Stimulated activated CD4-positive, alpha-beta T cell treated with anti-CD3 and anti-CD28 coated beads, TNF-alpha, amount 100 ng/mL, for 24 hours (primary cell): ENCODE measurements around the gene ZC3HAV1.
"Not testable (repeated sequence)": the region's sequence is repeated elsewhere in the genome, so short reads cannot be mapped to it uniquely, and the experiment has no call there.

Experiments
- DNase-seq, 3 experiments: peaks; one replicate each; pipeline ENCODE4 v3.0.0-alpha.2; 2020; ENCODE audit warnings: low read depth in 3 of 3

The ZC3HAV1 gene

DNA sequence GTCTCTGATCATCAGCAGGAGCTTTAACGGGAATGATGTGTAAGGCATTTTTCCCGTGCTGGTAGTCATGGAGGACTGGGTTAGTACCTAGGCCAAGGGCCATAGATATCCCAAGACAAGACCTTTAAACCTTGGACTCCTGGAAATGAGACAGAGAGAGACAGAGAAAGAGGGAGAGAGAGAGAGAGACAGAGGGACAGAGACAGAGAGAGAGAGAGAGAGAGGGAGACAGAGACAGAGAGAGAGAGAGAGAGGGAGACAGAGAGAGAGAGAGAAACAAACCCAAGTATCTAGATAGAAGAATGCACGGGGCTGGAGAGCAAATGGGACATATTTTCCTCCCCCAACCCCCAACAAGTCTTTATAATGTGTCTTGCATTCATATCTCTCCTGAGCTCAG lies 22.3 kb downstream of the ZC3HAV1 start:
- DNase-seq, result no peak

DNA sequence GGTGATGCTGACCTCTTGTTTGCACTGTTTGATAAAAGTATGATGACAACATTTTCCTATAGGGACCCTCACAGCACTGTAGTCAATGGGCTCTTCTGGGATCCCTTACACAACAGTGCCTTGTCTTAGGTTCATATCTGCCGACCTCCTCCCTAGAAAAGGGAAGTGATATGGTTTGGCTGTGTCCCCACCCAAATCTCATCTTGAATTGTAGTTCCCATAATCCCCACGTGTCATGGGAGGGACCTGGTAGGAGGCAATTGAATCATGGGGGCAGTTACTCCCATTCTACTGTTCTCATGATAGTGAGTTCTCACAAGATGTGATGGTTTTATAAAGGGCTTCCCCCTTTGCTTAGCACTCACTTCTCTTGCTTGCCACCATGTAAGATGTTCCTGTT lies 23.1 kb downstream of the ZC3HAV1 start:
- DNase-seq, result no peak

DNA sequence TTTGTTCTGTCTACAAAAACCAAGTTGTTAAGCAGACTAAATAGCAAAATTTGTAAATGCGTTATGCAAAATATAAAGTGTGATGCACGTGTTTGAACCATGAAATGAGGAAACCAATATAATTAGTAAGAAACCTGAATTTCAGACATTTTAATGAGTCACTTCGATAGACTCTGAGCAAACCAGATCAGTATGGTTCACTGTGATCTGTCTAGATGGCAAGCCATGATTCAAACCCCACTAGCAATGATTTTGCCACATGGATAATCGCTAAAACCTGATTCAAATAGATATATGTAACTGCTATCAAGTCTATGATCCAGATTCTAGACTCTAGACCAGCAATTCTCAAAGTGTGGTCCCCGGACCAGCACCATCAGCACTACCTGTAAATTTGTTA lies 24.8 kb downstream of the ZC3HAV1 start:
- no peak for DNase-seq

DNA sequence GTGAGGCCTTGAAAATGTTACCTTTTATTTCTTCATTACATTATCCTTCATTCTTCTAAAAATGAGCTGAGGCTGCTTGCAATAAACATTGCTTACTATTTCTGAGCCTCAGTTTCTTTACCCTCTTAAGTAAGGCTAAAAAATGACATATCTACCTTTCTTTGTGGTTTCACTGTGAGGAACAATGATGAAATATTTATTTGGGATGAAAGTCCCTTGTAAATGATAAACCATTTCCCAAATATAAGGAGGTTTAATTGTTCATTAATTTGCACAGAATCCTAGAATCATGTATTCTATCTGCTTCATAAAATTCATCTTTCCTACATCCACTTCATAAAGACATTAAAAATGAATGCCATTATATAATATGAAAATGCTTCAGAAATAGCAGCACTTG lies 27.9 kb downstream of the ZC3HAV1 start:
- no peak for DNase-seq

DNA sequence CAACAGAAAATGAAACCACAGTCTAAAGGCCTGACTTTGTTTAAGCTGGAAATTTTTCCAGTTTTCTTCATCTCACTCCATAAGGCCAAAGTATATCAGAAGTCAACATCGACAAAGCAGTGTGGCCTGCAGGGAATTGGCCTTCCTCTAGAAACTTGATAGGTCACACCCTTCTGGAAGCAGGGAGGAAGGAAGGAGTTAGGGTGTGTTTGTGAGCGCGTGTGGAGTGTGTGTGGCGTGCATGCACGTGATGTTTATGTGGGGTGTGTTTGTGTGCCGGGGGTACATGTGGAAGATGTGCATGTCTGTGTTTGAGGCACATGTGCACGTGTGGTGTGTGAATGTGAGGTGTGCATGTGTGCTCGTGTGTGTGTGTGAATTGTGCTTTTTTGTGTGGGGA lies 28.6 kb downstream of the ZC3HAV1 start:
- no peak for DNase-seq

DNA sequence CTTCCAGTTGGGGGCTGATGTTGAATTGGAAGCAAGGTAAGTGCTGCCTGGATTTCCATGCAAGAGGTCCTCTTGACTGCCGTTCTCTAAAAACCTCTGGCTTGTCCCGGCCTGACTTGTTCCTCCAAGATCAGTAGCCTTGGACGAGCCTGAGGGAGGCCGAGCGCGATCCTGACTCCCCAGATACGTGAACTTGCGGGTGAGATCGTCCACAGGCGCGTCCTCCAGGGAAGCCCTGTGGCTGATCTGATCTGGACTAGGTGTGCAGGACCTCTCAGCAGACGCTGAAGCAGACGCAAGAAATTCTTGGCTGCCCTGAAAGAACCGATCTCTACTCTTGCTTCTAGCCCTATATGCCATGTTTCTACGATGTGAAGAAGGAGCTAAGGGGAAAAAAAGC lies 29.7 kb downstream of the ZC3HAV1 start:
- DNase-seq, result no peak

DNA sequence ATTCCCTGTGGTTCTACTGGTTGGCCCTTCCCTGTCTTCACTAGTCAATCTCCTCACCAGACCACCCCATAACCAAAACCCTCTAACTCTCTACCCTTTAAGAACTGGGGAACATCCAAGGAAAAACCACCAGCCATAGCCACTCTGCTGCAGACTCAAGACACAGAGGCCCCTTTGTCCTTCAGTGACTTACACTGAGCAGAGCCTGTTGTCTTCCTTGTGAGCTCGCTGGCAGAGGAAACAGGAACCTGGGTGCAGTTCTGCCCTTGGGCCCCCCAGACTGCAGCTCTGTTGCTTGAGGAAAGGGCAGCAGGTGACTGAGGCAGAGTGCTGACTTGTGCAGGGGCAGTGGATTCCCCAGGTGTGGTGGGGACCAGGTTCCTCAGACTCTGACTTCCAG lies 30.6 kb downstream of the ZC3HAV1 start:
- DNase-seq, result no peak

DNA sequence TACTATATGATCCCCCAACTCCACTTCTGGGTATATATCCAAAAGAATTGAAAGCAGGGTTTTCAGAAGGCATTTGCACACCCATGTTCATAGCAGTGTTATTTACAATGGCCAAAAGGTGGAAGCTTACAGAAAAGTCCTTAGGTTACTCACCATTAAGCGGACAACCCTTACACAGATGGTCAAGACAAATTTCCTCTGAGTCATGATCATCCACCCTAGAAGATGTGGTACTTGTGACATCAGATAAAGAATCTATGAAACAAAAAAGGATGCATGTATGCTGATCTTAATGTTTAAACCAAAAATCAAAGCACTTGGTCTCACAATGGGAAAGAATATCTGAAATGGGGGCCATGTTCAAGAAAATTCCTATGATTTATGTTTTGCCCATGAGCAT lies 31.1 kb downstream of the ZC3HAV1 start:
- DNase-seq, result no peak

DNA sequence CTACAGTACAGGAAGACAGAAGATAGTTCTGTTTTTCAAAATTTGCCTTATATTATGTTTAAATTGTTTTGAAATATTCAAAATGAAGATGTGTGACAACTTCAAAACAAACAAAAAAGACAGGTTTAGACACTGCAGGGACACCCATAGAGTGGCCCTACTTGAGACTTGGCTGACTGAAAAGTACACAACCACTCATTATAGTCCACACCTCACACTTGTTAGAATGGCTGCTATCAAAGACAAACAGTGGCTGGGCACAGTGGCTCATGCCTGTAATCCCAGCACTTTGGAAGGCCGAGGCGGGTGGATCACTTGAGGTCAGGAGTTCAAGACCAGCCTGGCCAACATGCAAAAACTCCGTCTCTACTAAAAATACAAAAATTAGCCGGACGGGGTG lies 31.8 kb downstream of the ZC3HAV1 start:
- DNase-seq, result not testable (repeated sequence)

DNA sequence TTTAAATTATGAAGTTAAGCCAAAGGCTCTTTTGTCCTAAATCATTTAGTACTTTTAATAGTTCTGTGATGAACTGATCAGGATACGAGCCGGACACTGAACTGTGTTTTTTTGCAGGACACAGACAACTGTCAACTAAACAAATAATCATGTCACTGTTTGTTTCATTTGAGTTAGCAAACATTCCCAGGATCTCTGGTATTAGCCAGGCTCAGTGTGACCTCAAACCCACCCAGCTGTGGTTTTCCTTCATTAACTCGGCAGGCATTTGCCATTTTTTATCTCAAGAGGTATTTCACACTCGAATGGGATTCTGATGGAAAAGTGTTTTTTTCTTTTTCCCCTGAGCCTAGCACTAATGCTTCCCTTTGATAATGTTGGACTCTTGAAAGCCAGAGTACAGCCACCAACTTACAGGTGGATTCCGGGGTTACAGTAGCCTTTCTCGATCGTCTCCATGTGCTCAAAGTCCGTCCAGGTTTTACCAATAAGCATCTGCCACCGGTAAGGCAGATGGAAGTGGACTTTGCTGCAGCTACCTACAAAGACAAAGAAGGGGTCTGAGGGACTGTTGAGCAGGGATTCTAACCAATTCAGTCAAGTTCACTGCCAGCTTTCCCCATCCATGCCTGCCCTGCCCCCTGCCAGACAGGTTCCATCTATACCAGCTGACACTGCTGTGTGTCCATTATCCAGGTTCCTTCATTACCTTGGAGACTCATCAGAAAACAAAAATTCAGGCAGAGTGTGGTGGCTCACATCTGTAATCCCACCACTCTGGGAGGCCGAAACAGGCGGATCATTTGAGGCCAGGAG lies 33.4 kb downstream of the ZC3HAV1 start:
- no peak for DNase-seq

DNA sequence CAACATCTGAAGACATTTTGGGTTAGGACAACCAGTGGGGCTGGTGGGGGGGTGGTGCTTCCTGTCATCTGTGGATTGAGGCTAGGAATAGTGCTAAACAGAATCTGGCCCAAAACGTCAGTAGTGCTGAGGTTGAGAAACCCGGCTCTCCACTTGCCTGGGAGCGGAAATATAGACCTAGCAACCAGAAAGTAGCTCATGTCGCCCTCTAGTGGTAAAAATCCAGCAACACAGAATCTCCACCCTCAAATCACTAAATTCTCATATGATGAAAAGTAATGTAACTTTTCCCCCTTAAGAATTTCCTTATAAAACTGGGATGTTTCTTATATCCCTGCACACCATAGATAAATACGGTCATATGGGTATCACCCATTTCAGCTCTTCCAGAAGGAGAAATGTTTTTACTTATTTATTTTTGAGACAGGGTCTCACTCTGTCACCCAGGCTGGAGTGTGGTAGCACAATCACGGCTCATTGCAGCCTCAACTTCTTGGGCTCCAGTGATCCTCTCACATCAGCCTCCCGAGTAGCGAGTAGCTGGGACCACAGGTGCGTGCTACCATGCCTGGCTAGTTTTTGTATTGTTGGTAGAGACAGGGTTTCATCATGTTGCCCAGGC lies 34.4 kb downstream of the ZC3HAV1 start:
- peak; percentile 17 to 49 (median 48) for DNase-seq

DNA sequence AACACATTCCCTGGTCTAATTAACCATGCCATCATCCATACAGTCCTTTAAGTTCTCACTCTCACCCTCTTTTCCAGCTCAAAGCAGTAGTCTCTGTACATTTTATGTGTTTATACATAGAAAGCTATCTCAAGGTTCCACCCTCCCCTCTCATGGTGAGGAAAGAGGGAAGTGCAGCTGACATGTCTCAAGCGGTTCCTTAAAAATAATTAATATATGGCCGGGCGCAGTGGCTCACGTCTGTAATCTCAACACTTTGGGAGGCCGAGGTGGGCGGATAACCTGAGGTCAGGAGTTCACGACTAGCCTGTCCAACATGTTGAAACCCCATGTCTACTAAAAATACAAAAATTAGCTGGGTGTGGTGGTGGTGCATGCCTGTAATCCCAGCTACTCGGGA lies 36.7 kb downstream of the ZC3HAV1 start:
- DNase-seq, result no peak

DNA sequence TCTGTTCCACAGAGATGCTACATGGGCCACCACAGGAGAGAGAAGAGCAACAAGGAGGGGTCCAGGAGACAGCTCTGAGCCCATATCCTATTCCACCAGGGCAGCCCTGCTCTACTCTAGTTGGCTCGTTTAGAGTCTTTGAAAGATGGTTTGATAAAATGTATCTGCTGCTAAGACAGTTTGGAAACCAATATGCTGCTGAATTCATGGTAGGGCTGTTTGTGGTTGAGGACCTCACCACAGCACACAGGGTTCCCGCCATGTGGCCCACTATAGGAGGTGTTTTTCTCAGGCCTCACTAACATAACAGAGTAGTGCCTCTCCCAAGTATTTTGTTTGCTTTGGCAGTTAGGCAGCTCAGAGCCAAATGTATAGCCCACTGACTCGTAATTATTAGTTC lies 37.8 kb downstream of the ZC3HAV1 start:
- DNase-seq, result no peak

DNA sequence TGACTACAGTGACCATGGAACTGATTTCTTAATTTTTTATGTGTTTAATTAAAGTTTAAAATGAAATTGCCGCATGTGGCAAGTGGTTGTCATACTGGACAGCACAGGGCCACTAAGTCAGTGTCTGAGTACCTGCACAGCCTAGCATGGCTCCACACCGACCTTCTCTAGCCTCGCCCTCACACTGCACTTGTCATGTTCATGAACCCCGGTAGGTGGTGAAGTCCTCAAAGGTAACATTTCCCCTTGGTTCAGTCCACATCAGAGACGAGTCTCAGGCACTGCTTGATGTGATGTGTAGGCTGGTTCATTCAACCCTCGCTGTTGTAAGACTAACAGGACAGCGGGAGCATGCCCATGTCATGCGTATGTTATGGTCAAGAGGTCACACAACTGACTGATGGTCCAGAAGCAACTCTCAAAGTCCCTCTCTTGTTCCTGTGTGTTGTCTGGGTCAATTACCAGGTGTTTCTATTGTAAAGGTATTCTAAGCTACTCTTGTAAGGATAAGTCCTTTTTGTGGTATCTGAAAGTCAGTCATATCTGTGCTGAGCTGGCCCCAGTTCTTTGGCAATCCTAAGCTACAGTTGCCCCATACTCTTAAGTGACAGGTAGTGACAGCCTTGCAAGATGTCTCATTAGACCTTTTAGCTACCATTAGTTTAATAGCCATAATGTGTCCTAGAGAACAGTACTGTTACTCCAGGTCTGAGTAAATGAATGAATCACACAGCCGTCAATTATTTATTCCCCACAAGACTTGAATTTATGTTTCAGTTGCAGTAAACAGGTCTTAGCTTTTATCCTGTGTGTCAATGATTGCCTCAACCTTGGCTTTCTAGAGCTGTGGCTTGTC lies 40.7 kb downstream of the ZC3HAV1 start:
- DNase-seq, result no peak

DNA sequence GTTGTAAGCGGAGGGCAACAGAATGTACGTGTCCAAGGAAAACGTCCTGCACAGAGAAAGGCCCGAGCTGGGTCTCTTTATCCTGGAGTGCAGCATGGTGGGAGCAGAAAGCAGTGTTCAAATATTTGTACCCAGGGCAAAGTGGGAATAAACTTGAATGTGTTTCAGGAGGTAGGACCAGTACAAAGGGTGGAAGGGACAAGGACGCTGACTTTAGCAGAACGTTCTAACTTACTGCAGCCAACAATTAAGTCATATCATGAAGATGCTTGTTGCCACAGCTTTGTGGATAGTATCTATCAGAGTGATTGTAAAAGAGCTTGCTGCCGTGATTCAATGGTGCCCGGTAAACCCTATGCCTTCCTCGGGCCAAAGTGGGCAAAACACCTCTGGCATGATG lies 43.2 kb downstream of the ZC3HAV1 start:
- no peak for DNase-seq

DNA sequence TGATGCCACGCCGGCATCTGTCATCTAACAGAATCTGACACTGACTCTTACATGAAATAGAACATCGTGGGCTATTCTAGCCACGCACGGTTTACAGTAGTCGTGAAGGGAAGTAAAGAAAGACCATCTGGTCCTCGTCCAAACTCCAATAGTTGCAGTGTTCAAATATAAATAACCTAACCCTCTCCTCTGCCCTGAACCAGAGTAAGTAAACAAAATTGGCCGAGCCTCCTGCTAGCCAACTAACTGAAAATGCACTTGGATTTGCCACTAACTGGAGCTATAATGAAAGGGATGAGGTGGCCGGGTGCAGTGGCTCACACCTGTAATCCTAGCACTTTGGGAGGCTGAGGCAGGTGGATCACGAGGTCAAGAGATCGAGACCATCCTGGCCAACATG lies 44.2 kb downstream of the ZC3HAV1 start:
- no peak for DNase-seq

DNA sequence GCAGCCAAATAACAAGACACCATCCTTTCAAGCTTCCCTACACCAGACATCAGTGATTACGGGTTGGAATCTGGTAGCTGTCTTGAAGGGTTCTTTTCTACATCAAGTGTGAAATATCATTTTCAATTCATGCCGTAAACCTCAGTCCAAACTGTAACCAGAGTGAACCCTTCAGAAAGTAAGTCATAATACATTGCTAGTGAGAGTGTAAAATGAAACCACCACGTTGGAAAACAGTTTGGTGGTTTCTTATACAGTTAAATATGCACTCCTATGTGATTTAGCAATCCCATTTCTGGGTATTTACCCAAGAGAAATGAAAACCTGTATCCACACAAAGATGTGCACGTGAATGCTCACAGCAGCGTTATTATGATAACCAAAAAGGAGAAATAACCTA lies 48.1 kb downstream of the ZC3HAV1 start:
- DNase-seq, result no peak

DNA sequence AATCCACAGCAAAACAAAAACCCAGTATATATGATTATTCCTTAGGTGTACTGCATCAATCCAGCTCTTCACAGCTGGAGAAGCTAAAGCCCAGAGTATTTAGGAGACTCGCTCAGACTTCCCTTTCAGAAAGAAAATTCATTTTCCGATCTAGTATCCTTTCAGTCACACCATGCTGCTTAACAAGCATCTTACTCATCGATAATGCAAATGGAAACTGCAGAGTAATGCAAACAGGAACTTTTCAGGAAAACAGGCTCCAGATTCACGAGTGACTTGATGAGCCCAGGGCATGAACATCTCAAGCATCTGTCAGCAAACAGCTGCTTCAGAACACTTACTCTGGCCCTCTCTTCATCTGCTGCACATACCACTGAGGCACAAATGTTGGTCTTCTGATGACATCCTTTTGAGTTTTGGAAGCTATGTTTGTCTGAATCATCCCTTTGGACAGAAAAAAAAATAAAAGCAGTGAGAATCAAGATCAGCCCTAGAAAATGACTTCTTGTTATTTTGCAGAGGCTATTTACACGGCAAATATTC lies 48.8 kb downstream of the ZC3HAV1 start:
- no peak for DNase-seq

DNA sequence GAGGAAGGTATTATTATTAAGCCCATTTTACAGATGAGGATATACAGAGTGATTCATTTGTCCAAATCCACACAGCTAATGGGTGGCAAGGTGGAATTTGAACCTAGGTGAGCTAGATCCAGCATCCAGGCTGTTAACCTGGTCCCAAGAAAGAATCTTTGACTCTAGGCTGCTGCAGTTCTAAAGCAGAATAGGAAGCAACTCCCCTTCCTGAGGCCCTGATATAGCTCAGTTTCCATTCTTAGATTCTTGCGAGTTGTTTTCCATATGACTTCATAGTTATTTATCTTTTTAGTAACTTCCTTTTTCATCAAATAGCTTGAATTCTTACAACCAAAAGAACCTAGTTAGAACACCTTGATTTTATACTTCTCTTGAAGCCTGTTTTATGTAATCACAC lies 49.6 kb downstream of the ZC3HAV1 start:
- DNase-seq, result no peak

DNA sequence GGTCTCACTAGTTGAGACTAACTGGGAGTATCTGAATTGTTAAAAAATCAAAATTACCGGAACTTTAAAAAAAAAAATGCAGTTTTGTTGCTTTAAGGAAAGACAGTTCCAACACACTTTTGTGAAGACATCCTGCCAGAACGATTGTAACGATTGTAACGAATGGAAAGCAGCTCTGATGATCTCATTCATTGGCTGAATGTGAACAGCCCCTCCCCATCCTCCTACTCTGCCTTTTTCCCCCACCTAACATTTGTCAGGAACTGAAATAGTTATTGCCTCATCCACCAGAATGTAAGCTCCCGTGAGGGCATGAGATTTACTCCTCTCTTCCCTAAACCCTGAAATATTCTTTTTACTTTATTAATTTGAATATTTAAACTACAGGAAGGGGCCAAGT lies 50.6 kb downstream of the ZC3HAV1 start:
- DNase-seq, result no peak

DNA sequence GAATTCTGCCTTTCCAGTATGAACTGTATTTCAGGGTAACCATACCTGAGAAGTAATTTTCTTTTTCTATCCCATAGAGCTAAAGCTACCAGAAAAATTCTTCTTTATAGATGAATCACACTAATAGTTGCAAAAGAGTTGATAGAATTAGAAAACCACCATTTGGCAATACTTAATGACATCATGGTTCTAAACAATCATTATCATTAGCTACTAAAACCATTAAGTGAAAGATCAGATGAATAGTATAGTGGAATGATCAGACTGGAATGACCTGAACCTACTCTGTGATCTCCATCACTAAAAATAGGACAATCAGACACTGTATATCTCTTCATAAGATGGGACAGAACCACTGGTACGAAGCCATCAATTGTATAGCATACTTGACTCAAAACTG lies 53.8 kb downstream of the ZC3HAV1 start:
- DNase-seq, result no peak

DNA sequence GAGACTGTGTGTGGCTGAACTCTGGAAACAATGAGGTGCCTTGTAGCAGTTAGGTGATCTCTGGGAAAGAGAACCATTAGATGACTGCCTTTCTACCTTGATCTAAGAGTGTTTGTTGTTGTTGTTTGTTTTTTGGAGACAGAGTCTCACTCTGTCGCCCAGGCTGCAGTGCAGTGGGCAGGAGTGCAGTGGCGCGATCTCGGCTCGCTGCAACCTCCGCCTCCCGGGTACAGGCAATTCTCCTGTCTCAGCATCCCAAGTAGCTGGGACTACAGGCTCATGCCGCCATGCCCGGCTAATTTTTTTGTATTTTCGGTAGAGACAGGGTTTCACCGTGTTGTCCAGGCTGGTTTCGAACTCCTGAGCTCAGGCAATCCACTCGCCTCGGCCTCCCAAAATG lies 54.9 kb downstream of the ZC3HAV1 start:
- DNase-seq, result not testable (repeated sequence)
